ENCODE measurements around the gene PLN.

The PLN gene

DNA sequence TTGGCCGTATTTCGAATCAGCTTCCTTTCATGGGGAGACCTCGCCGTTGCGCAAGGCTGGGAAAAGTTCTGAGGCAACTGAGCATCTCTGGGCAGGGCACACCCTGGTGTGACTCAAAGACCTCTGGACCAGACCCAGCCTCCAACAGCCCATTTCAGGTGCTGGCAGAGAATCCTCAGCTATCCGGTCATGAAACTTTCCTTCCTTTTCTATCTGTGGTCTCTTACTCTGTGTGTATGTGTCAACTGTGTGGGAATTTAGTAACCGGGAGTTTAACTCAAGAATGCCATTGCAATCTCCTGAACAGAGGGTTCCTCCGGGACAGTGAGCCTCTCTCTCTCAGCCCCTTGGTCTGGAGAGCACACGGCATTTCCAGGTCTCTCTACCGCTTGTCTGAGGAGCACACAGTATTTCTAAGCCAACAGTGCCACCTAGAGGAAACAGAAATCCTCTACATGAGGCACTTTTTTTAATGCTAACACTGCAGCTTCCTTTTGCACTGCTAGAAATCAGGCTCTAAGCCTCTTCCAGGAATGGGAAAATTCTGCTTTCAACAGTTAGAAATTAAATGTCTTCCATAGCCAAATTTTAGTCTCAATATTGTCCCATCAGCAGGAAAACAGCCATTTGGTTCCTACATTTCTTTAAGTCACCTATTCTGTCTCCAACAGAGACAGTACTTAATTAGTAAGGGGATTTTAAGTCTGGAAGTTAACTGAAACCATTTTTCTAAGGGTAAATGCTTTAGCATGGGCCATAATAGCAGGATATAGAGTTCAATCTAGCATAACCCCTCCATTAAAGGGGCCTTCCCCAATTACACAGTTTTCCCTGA lies 32.7 kb downstream of the PLN start:
- no peak for DNase-seq

DNA sequence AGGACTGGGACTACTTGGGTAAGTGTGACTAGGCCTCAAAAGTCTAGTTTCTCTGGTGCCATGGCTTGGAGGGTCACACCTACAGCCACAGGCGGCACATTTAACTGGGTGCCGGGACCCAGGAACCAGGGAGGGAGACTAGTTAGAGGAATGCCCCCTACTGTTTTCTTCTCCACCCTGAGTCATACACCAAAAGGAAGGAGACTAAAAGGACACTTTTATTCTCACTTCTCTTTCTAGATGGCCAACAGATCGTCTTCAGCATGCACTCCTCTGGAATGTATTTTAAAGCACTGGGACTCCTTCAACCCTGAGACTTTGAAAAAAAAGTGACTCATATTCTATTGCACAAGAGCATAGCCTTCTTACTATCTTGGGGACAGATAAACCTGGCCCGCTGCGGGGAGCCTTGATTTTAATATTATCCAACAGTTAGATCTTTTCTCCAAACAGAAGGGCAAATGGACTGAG lies 33.4 kb downstream of the PLN start:
- no peak for DNase-seq

DNA sequence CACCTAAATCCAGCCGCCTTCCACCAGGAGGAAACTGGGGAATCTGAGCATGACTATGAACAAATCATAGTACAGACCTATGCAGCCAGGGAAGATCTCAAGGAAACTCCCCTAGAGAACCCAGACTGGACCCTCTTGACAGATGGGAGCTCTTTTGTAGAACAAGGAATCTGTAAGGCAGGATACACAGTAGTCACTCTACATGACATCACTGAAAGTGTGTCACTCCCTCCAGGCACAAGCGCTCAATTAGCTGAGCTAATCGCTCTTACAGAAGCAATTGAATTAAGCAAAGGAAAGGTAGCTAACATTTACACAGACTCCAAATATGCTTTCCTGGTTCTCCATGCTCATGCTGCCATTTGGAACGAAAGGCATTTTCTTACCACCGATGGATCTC lies 36.8 kb downstream of the PLN start:
- DNase-seq: no peak

DNA sequence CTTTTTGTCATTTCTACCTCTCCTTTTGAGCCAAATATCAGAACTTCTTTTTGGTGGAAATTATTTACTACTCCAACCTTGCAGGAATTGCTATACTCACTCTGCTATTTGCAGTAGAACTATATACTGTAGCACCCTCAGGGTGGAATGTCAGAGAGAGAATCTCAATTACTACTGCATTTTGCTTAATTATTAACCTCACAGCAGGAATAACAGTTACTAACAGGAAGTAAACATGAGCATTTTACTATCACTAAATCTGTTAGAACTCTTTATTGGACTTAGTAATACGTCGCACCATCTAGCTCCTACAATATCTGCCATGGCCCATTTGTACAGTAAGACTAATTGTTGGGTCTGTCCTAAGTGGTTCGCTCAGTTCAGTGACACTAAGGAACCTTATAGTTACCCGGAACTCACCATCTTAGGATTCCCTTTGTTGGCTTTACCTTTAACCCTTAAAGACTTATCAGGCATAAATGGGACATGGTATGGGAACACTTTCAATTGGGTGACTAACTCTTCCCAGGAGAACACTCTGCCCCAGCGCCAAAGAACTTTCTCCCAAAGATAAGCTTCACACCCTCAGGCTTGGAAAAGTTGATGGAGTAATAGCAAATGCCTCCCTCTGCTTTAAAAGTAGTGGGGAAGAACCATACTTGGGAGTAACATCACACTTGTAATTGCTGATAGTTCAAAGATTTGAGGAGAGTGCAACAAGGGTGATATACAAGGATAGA lies 38.8 kb downstream of the PLN start:
- no peak for DNase-seq

DNA sequence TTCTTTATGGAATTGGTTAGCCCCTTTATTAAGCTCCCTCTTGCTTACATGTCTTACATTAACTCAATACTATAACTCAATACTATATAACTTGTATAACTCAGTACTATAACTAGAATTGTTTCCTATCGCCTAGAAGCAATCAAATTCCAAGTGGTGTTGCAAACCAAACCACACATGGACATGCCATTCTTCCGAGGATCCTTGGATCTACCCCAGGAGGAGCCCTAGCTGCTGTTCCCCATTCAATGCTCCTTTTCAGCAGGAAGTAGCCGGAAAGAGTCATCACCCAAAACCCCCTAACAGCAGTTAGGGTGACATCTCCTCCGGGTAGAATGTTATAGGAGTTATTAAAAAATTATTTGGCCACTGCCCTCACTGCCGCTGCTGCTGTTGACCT lies 40.5 kb downstream of the PLN start:
- no peak for DNase-seq

DNA sequence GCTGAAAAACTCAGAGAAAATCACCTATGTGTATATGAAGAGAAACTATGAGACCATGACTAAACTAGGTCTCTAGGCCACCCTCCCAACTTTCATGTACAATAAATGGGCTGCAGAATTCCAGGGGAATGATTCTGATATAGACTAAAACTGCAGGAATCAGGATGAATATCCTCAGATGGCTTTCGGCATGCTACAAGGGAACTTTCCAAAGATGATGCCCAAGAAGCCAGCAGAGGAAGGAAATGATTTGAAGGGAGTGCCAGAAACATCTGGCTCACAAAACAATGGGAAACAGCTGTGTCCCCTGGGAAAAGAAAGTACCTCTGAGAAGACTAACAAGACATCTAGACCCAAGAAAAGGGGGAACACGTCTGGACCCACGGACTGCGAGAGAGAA lies 41.1 kb downstream of the PLN start:
- no peak for DNase-seq

DNA sequence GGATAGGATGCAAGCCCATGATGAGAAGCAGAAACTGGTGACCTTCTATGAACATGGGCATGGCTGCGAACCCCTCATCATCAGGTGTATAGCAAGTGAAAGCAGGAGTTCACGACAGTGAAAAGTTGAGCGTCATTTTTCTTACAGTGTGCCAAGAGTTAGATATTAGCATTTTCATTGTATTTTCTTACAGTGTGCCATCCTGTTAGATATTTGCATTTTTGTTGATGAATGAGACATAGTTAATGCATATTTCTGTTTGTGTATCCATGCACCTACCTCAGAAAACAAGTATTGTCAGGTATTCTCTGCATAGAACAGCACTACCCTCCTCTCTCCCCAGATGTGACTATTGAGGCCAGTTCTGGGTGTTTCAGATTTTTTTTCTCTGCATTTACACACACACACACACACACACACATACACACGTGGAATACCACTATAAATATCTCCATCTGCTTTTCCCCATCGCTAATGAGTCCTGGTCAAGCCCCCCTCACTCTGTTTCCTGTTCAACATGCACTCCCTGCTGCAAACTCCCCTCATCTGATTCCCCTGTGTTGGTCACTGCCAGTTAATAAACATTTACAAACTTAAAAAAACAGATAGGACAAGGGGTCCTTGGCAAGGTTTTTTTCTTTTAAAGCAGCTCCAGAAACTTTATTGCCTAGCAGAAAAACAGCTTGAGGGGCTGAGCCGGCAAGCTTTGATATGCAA lies 41.7 kb downstream of the PLN start:
- DNase-seq: no peak

DNA sequence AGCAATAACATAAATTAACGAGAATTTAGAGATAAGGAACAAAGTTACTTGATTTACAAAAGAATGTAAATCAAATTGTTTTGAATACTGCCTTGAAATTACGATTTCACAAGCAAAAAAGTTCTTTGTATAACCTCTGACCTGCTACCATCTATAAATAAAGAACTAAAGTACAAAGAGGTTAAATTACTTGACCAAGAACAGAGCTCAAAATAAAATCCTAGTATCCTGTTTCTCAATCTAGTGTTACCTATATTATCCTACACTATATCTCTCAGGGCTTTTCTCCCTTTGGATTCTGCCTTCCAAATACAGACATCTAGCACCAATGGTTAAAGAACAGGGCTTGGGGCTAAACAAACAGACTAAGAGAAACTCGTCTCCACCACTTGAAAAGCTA lies 43.8 kb downstream of the PLN start:
- no peak for DNase-seq

DNA sequence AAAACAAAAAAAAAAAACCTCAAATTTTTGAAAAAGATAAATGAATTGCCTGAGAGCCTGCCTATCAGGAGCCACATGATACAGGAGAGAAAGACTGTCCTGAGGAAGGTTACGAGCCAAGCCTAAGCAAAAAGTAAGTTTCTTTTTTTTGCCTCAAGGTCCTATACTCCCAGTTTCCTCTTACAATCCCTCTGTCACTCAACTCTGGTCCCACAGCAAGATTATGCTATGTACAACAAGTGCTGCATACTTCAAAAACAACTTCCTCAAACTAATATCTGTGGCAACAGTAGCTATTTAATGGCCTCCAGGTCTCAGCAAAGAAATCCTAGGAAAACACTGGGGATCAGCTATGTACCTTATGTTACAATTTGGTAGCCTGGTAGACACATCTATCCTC lies 46.8 kb downstream of the PLN start:
- no peak for DNase-seq

DNA sequence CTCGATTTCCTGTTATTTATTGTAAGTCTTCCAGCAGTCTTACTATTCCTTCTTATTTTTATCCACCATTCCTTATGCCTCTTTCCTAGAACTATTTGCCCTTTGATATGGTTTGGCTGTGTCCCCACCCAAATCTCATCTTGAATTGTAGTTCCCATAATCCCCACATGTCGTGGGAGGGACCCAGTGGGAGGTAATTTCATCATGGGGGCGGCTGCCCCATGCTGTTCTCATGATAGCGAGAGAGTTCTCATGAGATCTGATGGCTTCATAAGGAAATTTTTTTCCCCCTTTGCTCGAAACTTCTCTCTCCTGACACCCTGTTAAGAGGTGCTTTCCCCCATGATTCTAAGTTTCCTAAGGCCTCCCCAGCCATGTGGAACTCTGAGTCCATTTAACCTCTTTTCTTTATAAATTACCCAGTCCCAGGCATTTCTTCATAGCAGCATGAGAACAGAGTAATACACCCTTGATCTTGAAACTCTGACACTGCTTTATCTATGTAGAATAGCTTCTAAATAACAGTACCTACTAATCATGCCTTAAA lies 48.8 kb downstream of the PLN start:
- DNase-seq: no peak

DNA sequence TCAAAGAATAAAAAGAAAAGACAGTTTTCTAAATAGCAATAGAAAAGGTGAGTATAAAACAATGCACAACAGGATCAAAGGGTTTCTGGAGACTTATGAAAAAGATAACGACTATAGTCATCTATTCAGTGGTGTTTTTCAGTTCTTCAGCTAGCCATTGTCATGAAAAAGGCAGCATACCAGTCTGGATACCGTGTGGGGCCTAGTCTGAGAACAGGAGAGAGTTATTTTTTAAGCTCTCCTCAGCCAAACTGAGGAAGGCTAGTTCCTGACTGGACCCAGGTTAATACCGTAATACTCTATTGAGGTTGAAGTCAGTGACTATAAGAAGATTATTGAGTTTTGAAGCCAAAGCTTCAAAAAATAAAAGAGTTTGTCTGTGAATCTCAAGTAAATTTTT lies 49.5 kb downstream of the PLN start:
- no peak for DNase-seq

DNA sequence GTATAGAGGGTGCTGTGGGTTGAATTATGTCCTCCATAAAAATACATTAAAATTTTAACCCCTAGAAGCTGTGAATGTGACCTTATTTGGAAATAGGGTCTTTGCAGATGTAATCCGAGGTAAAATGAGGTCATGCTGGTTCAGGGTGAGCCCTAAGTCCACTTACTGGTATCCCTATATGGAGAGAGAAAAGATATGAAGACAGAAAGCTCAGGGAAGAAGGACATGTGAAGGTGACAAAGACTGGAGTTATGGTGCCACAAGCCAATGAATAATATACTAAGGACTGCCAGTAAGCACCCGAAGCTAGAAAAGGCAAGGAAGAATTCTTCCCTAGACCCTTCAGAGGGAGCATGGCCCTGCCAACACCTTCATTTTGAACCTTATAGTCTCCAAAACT lies 50.2 kb downstream of the PLN start:
- no peak for DNase-seq

DNA sequence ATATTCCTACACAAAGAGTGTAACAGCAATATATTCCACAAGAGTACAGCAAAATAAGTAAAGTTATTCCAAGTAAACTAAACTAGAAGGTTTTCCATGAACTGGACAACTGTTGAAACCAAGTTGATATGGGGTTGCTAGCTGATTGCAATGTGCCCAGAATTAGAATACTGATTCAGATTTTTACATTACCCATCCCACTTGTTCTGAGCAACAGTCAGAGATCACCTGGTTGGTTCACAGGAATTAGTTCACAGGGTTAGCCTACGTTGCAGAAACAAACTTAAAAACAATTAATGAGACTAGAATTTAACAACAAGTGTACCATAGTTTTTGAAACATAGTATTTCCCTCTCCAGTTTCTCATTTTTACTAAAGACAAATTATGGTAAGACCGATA lies 54.2 kb downstream of the PLN start:
- DNase-seq: no peak

DNA sequence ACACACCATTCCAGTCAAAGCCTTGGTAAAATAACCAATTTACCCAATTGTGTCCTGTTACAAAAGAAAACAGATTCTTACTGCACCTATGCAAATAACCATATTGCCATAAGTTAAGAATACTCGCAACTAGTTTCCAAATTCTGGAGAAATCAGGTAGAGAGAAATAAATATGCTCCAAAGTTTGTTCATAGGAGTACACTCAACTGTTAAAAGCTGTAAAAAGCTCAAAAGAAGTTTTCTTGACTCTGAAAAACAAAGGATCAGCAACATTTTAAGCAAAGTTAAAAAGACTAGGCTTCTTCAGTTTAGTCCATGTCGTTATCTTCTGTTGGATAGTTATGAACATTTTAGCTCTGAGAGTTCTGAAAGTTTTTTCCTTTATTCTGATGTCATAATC lies 55.3 kb downstream of the PLN start:
- no peak for DNase-seq

DNA sequence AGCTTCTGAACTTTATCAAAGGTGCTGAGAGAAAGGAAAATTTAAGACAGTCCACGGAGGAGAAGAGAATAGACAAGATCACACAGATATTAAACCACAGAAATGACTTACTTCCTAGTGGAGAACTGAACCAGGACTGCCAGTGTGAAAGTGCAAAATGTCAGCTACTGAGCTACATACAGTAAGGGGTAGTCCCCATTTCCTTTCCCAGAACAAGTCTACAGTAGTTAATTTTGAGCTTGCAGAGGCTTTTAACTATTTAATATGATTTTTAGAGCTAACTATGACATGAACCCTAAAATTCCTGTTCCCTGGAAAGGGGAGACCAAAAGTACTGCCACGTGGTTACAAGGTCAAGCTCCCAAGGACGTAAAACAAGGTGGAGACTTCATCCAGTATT lies 58.2 kb downstream of the PLN start:
- DNase-seq: no peak

DNA sequence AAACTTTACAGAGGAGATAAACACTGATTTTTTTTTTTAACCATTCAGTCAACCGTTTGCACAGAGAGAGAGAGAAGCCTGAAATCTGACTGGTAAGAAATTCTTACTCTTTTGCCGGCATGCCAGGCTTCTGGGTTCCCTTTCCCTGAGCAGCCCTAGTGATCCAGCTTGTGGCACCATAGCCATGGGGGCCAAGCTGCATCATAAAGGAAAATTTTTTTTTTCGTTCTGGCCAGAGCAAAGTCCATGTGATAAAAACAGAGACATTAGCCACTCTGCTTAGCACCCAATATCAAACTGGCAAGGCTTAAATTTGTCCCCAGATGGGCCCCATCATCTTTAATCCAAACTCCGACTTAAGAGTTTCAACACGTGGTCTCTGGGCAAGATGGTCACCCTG lies 58.8 kb downstream of the PLN start:
- no peak for DNase-seq
